Heart left ventricle (tissue), 16 donors: Measurements from ENCODE around the gene CHP2. TPM values are rescaled to one million over a fixed set of nuclear protein-coding genes. Genes with fewer than 3 reads are reported as not detected.

Experiments
- ATAC-seq, 4 donors: fragments of 200-7000 bp; cut with Tn5 transposase; one replicate each; pipeline ENCODE4 v1.9.1; 2020 to 2022; ENCODE audit warnings: moderate library complexity in 4 of 4, mild to moderate bottlenecking in 3 of 4, moderate number of reproducible peaks in 1 of 4
- DNase-seq, 5 donors: peaks; one replicate each; pipeline ENCODE4 v3.0.0-alpha.2; 2020
- H3K27ac ChIP-seq, 12 donors: fragments of 200-600 bp; sonication (generic) in 4 of 12; one replicate each; pipeline versions ENCODE4 v1.5.0 to v1.8.0; 2016 to 2022; ENCODE audit warnings: mild to moderate bottlenecking in 2 of 12
- H3K27me3 ChIP-seq, 9 donors: fragments of 200-600 bp; sonication (generic) in 2 of 9; one replicate each; pipeline versions ENCODE4 v1.5.1 to v1.8.0; 2016 to 2022; ENCODE audit warnings: mild to moderate bottlenecking in 3 of 9
- H3K36me3 ChIP-seq, 9 donors: fragments of 200-600 bp; sonication (generic) in 2 of 9; one replicate each; pipeline versions ENCODE4 v1.5.0 to v1.8.0; 2018 to 2022; ENCODE audit warnings: mild to moderate bottlenecking in 2 of 9
- H3K4me1 ChIP-seq, 12 donors: fragments of 200-600 bp; sonication (generic) in 4 of 12; one replicate each; pipeline versions ENCODE4 v1.5.0 to v1.8.0; 2016 to 2022; ENCODE audit warnings: mild to moderate bottlenecking in 3 of 12
- H3K4me3 ChIP-seq, 12 donors: fragments of 200-600 bp; sonication (generic) in 4 of 12; one replicate each; pipeline versions ENCODE4 v1.5.0 to v1.8.0; 2017 to 2022; ENCODE audit warnings: mild to moderate bottlenecking in 9 of 12, moderate library complexity in 4 of 12
- H3K9me3 ChIP-seq, 12 donors: fragments of 200-600 bp; sonication (generic) in 4 of 12; one replicate each; pipeline versions ENCODE4 v1.5.0 to v1.8.0; 2016 to 2022; ENCODE audit warnings: mild to moderate bottlenecking in 1 of 12
- POLR2A ChIP-seq, 2 donors: fragments of 450-650 bp; IDR thresholded peaks; one replicate each; pipeline ENCODE4 v1.6.1; 2017; ENCODE audit warnings: antibody characterized with exemption in 2 of 2, mild to moderate bottlenecking in 2 of 2, moderate library complexity in 2 of 2
- WGBS, 4 donors: extraction: QIAGEN DNeasy Blood & Tissue Kit in 2 of 4; methylation state at CpG; one replicate each; pipeline versions ENCODE4 v1.1.5 to v1.1.7; 2013 to 2018; 5-methylcytosine and 5-hydroxymethylcytosine counted together
- intact Hi-C, 10 donors: fragments of 100-400 bp; cut with DNase I; formaldehyde crosslinking; loops; one replicate each; pipeline versions ENCODE4 v1.11.1 to v1.14.2; 2022
- polyA plus RNA-seq, 2 donors: library from polyadenylated mRNA; stranded (reverse); fragments of 200-250 nt; gene quantifications; one replicate each; pipeline ENCODE4 v1.2.3, GENCODE V29; 2013
- total RNA-seq, 9 donors: library from RNA; depleted of rRNA in 2 of 9; stranded (reverse); fragments of >200 nt in 2 of 9; fragmentation: NEBNext Ultra II Directional in 3 of 9; extraction: Animal tissue kit (Norgen Biotek cat#: 25700) in 3 of 9; gene quantifications; one replicate each; pipeline versions ENCODE4 v1.1.0 to v1.2.4, GENCODE V29; 2016 to 2023
- TF ChIP-seq, protein P1 (sequence below), 12 donors: fragments of 200-600 bp; sonication (generic) in 4 of 12; IDR thresholded peaks; one replicate each; pipeline versions ENCODE4 v1.5.0 to v1.8.0; 2018 to 2022; ENCODE audit warnings: antibody characterized with exemption in 12 of 12, mild to moderate bottlenecking in 5 of 12
- donor health status: ischemic (EF 13 %, LVEDD 7.1; RV severe dilation, severe dysfunction).
- donor health status: healthy with polysubstance abuse.
- donor health status: DM: no; HTN: yes; CAD: no.
- donor health status: DM: no; HTN: no; CAD: no.
- donor health status: ischemic (EF 25% LVEDD 6.9; RV normal size, moderate dysfunction).
- donor health status: ischemic (EF 25% LVEDD 5.7; RV mildly dilated, moderate dysfunction).
- donor health status: healthy.
- donor health status: DM: yes; HTN: yes; CAD: no.
- donor health status: ischemic (EF 35%, LVEDD 5.7; RV mildly dilated, moderate dysfunction).
- donor health status: nonischemic (EF 11% LVEDD 7.7; RV severe dilation, severe dysfunction).
- donor health status: DM: yes; HTN: yes; CAD: no.
- donor health status: PGD.
- donor health status: ischemic (EF 29% LVEDD 5.4; RV normal size, mild dysfunction).
- donor health status: nonischemic (EF 23%, LVEDD 6.1; RV moderate dilation, normal function).

The CHP2 gene
- total and polyA plus RNA-seq, 11 donors = 0.08 TPM; not detected in 10

GRCh38 chr16:23785842-23786241 lies 31.0 kb downstream of the CHP2 start:
- intact Hi-C loops = no loop called here
- no peak for TF ChIP-seq POLR2A (IDR thresholded peaks at IDR 0.05)
- TF ChIP-seq, protein P1, sequence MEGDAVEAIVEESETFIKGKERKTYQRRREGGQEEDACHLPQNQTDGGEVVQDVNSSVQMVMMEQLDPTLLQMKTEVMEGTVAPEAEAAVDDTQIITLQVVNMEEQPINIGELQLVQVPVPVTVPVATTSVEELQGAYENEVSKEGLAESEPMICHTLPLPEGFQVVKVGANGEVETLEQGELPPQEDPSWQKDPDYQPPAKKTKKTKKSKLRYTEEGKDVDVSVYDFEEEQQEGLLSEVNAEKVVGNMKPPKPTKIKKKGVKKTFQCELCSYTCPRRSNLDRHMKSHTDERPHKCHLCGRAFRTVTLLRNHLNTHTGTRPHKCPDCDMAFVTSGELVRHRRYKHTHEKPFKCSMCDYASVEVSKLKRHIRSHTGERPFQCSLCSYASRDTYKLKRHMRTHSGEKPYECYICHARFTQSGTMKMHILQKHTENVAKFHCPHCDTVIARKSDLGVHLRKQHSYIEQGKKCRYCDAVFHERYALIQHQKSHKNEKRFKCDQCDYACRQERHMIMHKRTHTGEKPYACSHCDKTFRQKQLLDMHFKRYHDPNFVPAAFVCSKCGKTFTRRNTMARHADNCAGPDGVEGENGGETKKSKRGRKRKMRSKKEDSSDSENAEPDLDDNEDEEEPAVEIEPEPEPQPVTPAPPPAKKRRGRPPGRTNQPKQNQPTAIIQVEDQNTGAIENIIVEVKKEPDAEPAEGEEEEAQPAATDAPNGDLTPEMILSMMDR (IDR thresholded peaks at IDR 0.05) = no peak
- no peaks in the 10 kb centered on the region for H3K36me3 ChIP-seq
- H3K27ac ChIP-seq = no peak overlapping the region
- no peak for ATAC-seq
- peaks cover 0 to 12% (median 0%) of the 10 kb centered on the region in 12 donors for H3K4me1 ChIP-seq
- WGBS, 4 donors = 82 to 92% (median 87%) methylated on average over 4 of the region's 4 CpGs
- DNase-seq = no peak
- peaks cover 0 to 30% (median 8%) of the 10 kb centered on the region in 9 donors for H3K27me3 ChIP-seq
- no peaks in the 10 kb centered on the region for H3K9me3 ChIP-seq
- H3K4me3 ChIP-seq = no peak overlapping the region

DNA sequence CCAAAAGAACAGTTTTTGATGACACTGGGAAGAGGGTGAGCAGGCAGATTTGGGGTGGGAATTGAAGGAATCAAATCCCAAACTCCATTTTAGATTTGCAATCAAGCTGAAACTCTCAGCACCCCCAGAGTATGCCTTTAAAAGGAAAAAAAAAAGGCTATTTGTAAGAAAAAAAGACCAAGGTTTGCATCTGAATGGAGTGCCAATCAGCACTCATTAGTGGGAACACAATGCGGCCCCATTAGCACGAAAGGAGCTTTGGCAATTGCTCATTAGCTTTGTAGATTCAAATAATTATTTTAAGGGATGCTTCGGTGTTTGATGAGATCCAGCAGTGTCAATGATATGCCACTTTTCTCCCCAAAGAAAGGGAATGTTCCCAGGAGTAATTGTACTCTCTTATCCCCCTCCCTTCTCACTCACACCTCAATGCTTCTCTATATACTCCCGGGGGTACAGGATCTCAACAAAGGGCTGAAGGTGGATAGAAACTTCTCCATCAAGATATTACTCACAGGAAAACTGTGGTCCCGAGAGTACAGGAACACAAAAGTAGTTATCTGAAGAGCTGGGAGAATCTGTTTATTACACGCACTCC lies 32.2 kb downstream of the CHP2 start:
- Histone ChIP-seq H3K36me3 (no peaks in the 10 kb centered on the region), H3K4me1 (peaks cover 0 to 12% (median 0%) of the 10 kb centered on the region in 12 donors), H3K27me3 (peaks cover 0 to 30% (median 8%) of the 10 kb centered on the region in 9 donors), H3K4me3 (no peak overlapping the region), H3K9me3 (no peaks in the 10 kb centered on the region), H3K27ac (no peak overlapping the region)
- TF ChIP-seq POLR2A (IDR thresholded peaks at IDR 0.05) = no peak
- TF ChIP-seq, protein P1 (IDR thresholded peaks at IDR 0.05) = no peak
- WGBS, 4 donors = 19 to 23% (median 20%) methylated on average over 6 of the region's 6 CpGs
- DNase-seq (no peak), ATAC-seq (no peak)
- intact Hi-C loops = no loop called here

- Histone ChIP-seq H3K27me3 (peaks cover 0 to 24% (median 6%) of the 10 kb centered on the region in 9 donors), H3K4me3 (no peak overlapping the region), H3K9me3 (no peaks in the 10 kb centered on the region), H3K36me3 (no peaks in the 10 kb centered on the region), H3K27ac (no peak overlapping the region), H3K4me1 (peaks cover 0 to 12% (median 0%) of the 10 kb centered on the region in 12 donors)
- WGBS, 4 donors = 53 to 62% (median 57%) methylated on average over 3 of the region's 3 CpGs
- ATAC-seq (no peak), DNase-seq (no peak)
- intact Hi-C loops = no loop called here
- TF ChIP-seq, protein P1 (IDR thresholded peaks at IDR 0.05) = no peak
- no peak for TF ChIP-seq POLR2A (IDR thresholded peaks at IDR 0.05)
Measured at GRCh38 chr16:23788685-23789084, 33.9 kb downstream of the CHP2 start.

- H3K36me3 ChIP-seq = no peaks in the 10 kb centered on the region
- TF ChIP-seq, protein P1 (IDR thresholded peaks at IDR 0.05) = no peak
- TF ChIP-seq POLR2A (IDR thresholded peaks at IDR 0.05) = no peak
- DNase-seq (no peak), ATAC-seq (no peak)
- no peaks in the 10 kb centered on the region for H3K4me1 ChIP-seq
- WGBS, 4 donors = 78 to 86% (median 81%) methylated on average over 6 of the region's 6 CpGs
- no peak overlapping the region for H3K4me3 ChIP-seq
- H3K9me3 ChIP-seq = no peaks in the 10 kb centered on the region
- H3K27ac ChIP-seq = no peak overlapping the region
- H3K27me3 ChIP-seq = peaks cover 0 to 21% (median 0%) of the 10 kb centered on the region in 9 donors
- intact Hi-C loops = loop anchor here in 1 of 10 donors (10.0 kb wide), 1 partner anchor 709 kb away; no protein-coding TSS in a partner anchor
Measured at GRCh38 chr16:23795378-23795777, 40.6 kb downstream of the CHP2 start.
